ENCODE results near the gene DHRS13.

The DHRS13 gene

DNA sequence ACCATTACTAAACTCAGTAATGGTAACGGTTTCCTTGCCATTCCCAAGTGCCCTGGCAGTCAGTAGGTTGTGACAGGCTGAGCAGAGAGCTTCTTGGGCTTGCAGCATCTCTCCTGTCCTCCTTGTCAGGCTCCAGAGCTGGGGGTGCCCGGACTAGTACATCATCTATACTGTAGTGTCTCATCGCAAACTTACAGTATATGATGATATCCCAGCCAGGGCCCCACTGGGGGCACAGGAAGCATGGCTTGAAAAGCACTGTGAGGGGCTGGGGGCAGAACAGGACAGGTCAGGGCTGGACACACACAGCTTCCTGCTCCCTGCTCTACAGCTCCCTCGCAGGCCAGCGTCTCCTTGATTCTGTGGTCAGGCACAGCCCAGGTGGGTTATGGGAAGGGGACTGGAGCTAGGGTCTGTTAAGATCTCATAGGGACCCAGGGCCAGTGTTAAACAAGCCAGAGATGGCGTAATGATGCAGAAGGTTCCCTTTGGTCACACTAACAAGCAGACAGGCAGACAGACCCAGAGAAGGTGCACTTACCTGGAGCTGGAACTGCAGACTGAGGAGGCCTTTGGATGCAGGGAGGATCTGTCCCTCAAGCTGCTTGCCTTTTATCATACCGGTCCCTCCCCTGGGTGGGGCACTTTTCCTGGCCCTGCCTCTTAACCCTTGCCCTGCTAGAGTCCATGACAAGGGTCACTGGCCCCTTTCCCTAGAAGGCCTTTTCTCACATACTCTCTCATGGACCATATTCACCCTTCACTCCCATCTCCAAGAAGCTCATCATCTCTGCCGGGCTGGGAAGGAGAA is 41.3 kb downstream of the DHRS13 start:
- DNase-seq (ENCODE audit: extremely low read depth in 1 of 2, low read depth in 1 of 2), result no peak

DNA sequence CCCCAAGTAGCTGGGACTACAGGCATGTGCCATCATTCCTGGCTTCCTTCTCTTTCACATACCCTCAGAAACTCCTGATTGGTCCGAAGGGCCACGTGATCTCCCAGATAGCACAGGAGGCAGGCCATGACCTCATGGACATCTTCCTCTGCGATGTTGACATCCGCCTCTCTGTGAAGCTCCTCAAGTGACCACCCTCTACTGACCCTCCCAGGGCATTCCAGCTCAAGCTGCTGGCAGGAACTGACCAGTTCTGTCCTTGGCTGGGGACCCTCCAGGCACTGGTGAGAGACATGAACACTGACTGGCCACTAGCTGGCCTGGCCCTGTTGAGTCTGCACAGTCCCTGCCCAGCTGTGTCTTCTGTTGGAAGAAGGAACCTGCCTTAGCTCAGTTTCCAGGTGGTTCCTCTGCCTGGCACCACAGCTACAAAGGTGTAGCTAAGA is 42.5 kb downstream of the DHRS13 start:
- DNase-seq (ENCODE audit: extremely low read depth in 1 of 2, low read depth in 1 of 2), result no peak

DNA sequence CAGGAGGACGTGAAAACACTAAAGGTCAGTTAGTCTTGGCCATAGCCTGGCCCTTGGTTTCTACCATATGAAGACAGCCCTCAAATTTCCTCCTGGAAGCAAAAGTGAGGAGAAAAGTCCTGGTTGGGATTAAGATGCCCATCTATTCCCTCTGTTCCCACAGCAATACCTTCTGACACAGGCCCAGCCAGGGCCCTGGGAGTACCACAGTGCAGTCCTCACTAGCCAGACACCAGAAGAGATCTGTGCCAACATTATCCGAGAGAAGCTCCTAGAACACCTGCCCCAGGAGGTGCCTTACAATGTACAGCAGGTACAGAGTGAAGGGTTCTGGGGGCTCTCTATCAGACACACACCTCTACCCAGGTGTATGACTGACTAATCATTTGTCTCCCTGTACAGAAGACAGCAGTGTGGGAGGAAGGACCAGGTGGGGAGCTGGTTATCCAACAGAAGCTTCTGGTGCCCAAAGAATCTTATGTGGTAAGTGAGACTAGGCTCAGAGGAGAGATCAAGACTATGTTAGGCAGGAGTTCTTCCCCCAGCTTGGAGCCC is 44.0 kb downstream of the DHRS13 start:
- DNase-seq (ENCODE audit: extremely low read depth in 1 of 2, low read depth in 1 of 2), result no peak

- DNase-seq (ENCODE audit: extremely low read depth in 1 of 2, low read depth in 1 of 2), result no peak
These were observed 44.7 kb downstream of the DHRS13 start for GRCh38 chr17:28857905-28858800.

- DNase-seq (ENCODE audit: extremely low read depth in 1 of 2, low read depth in 1 of 2), result no peak
These were observed 46.8 kb downstream of the DHRS13 start for GRCh38 chr17:28856028-28856574.

DNA sequence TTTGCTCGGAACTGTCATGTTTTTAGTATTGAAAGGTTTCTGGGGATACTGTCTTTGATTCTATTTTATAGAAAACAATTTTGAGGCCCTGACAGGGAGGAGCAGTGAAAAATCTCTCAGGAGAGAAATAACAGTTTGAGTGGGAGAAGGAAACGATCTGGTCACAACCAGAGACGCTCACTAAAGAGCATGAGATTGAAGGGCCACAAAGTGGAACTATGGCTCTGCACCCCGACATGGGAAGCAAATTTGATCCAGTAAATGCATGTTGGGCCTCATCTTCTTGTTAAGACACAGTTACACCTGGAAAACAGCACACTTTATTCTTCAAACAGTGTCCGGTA is 47.6 kb downstream of the DHRS13 start:
- DNase-seq (ENCODE audit: extremely low read depth in 1 of 2, low read depth in 1 of 2), result no peak

DNA sequence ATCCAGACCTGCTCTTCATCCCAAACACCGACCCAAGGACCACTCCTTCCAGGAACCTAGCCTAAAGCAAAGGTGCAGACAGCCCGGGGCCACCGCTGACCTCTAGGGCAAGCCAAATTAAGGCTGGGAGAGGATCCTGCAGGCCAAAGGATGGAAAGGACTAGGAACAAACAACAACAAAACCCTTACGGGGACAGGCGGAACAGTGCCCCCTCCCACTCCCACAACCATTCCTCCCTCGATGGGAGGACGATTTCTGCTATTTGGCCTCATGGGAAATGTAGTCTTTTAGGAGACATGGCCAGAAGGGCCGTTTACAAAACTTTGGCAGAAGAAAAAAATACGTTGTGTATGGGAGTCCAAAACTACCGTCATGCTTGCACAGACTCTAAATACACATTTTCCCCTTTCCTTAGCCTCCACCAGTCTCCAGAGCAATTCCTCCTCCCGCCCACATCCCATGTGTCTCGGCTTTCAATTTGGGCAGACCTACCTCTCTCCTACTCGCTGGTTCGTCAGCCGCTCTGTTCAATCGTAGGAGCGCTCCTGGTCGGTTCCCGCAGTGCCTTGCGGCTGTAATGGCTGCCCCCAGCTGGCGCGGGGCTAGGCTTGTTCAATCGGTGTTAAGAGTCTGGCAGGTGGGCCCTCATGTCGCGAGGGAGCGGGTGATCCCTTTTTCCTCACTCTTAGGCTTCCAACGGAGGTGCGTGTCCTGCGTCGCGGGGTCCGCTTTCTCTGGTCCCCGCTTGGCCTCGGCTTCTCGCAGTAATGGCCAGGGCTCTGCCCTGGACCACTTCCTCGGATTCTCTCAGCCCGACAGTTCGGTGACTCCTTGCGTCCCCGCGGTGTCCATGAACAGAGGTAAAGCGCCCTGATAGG is 48.2 kb downstream of the DHRS13 start, which contains the start of gene ERAL1:
Gene ERAL1, plus strand, starts transcription at position 560 of the 879 bp plus-strand sequence. Its CDS starts 19 bp downstream, at position 579.
- DNase-seq (ENCODE audit: extremely low read depth in 1 of 2, low read depth in 1 of 2), result peak; percentile 54 to 67

DNA sequence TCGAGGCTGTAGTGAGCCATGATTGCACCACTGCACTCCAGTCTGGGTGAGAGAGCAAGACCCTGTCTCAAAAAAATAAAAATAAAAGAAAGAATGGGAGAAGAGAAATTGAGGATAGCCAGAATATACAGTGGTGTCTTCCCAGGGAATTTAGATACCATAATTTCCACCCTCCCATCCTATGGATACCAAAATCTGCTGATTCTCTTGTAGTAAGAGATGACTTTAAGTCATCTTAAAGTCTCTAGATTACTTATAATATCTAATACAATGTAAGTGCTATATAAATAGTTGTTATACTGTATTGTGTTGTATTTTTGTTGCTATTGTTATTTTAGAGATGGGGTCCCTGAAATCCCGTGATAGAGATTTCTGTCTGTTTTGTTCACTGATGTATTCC is 49.6 kb downstream of the DHRS13 start:
- DNase-seq (ENCODE audit: extremely low read depth in 1 of 2, low read depth in 1 of 2), result no peak

DNA sequence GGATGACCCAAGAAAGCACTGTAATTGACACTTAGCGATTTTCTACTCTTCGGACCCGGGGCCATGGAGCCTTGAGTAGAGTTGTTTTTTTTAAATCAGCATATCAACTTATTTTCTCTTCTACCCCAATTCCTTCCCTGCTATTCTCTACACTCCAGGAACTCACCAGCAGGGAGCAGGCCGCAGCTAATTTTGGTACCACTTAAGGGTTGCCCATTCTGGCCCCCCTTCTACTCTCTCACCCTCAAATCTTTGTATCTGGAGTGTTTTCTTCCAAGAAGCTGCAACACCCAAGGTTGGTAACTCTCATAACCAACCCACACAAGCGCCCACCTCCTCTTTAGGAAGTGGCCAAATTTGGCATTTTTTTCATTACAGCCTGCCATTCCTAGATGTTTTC is 53.6 kb downstream of the DHRS13 start:
- DNase-seq (ENCODE audit: extremely low read depth in 1 of 2, low read depth in 1 of 2), result no peak

GRCh38 chr17:28848667-28849066 is 54.2 kb downstream of the DHRS13 start:
- peak in 1 of 2 donors; percentile 44 for DNase-seq (ENCODE audit: extremely low read depth in 1 of 2, low read depth in 1 of 2)
